Measurements from ENCODE around the gene FABP1. TPM values are rescaled to one million over a fixed set of nuclear protein-coding genes. Genes with fewer than 3 reads are reported as not detected.

FABP1 gene
- polyA plus RNA-seq, 1 experiment, result not detected

- POLR2A ChIA-PET, result no interaction called here
- H3K4me3 ChIP-seq (ENCODE audit: low read depth, low read length), result no peak overlapping the region
Measured at GRCh38 chr2:88146590-88146989, 18.7 kb upstream of the FABP1 start.

GRCh38 chr2:88144914-88145497, 17.1 kb upstream of the FABP1 start:
- CTCF ChIA-PET, result interaction anchor here (1.6 to 2.0 kb wide), 4 partner anchors 15 to 85 kb away, joined by 3 to 9 read pairs (median 6); no protein-coding TSS in a partner anchor
- TF ChIP-seq CTCF (IDR thresholded peaks at IDR 0.05; ENCODE audit: insufficient read depth, low read depth, low read length), result no peak
- no peaks in the 10 kb centered on the region for H3K36me3 ChIP-seq (ENCODE audit: control insufficient read depth, insufficient read depth, low read length)
- no peak overlapping the region for H3K4me3 ChIP-seq (ENCODE audit: low read depth, low read length)
- H3K27me3 ChIP-seq (ENCODE audit: control insufficient read depth, insufficient read depth, low read length), result no peaks in the 10 kb centered on the region
- POLR2A ChIA-PET, result no interaction called here
- no peak for DNase-seq (ENCODE audit: low read depth)

More at GRCh38 chr2:88146590-88146989, 18.7 kb upstream of the FABP1 start:
- no peaks in the 10 kb centered on the region for H3K36me3 ChIP-seq (ENCODE audit: control insufficient read depth, insufficient read depth, low read length)
- no peaks in the 10 kb centered on the region for H3K27me3 ChIP-seq (ENCODE audit: control insufficient read depth, insufficient read depth, low read length)
- CTCF ChIA-PET, result interaction anchor here (1.0 to 2.0 kb wide), 5 partner anchors 14 to 86 kb away, joined by 3 to 9 read pairs (median 4); no protein-coding TSS in a partner anchor
- no peak for TF ChIP-seq CTCF (IDR thresholded peaks at IDR 0.05; ENCODE audit: insufficient read depth, low read depth, low read length)
- DNase-seq (ENCODE audit: low read depth), result no peak

GRCh38 chr2:88144271-88144670, 16.4 kb upstream of the FABP1 start:
- ChIA-PET POLR2A (no interaction called here), CTCF (no interaction called here)
- no peak for TF ChIP-seq CTCF (IDR thresholded peaks at IDR 0.05; ENCODE audit: insufficient read depth, low read depth, low read length)
- Histone ChIP-seq H3K27me3 (ENCODE audit: control insufficient read depth, insufficient read depth, low read length) (no peaks in the 10 kb centered on the region), H3K4me3 (ENCODE audit: low read depth, low read length) (no peak overlapping the region), H3K36me3 (ENCODE audit: control insufficient read depth, insufficient read depth, low read length) (no peaks in the 10 kb centered on the region)
- no peak for DNase-seq (ENCODE audit: low read depth)

GRCh38 chr2:88141952-88142351, 14.1 kb upstream of the FABP1 start:
- TF ChIP-seq CTCF (IDR thresholded peaks at IDR 0.05; ENCODE audit: insufficient read depth, low read depth, low read length), result no peak
- CTCF ChIA-PET, result interaction anchor here (0.8 kb wide), 1 partner anchor 8 kb away, joined by 3 read pairs; no protein-coding TSS in a partner anchor
- Histone ChIP-seq H3K27me3 (ENCODE audit: control insufficient read depth, insufficient read depth, low read length) (no peaks in the 10 kb centered on the region), H3K36me3 (ENCODE audit: control insufficient read depth, insufficient read depth, low read length) (no peaks in the 10 kb centered on the region), H3K4me3 (ENCODE audit: low read depth, low read length) (no peak overlapping the region)
- no peak for DNase-seq (ENCODE audit: low read depth)
- POLR2A ChIA-PET, result no interaction called here

GRCh38 chr2:88139804-88140203, 11.9 kb upstream of the FABP1 start:
- Histone ChIP-seq H3K27me3 (ENCODE audit: control insufficient read depth, insufficient read depth, low read length) (0 out of 2 replicates have a peak, but pooled peaks cover 1% of the 10 kb centered on the region), H3K4me3 (ENCODE audit: low read depth, low read length) (no peak overlapping the region), H3K36me3 (ENCODE audit: control insufficient read depth, insufficient read depth, low read length) (no peaks in the 10 kb centered on the region)
- ChIA-PET CTCF (interaction anchor here (1.3 to 1.6 kb wide), 2 partner anchors 9 to 80 kb away, joined by 3 to 5 read pairs; no protein-coding TSS in a partner anchor), POLR2A (no interaction called here)
- TF ChIP-seq CTCF (IDR thresholded peaks at IDR 0.05; ENCODE audit: insufficient read depth, low read depth, low read length), result no peak
- no peak for DNase-seq (ENCODE audit: low read depth)

Measured in BJ (cell line).